A549 (cell line): ENCODE results near the gene GRID1.

ENCODE experiments used
- EHMT2 ChIP-seq: fragments of 200-600 bp; sonication (generic); IDR thresholded peaks from 2 replicates; pipeline ENCODE4 v1.6.1; 2016; ENCODE audit warnings: antibody characterized with exemption, low read depth, mild to moderate bottlenecking, moderate library complexity
- EP300 ChIP-seq, 2 experiments: fragments of >200 bp; sonication (Bioruptor Twin); formaldehyde crosslinking; IDR thresholded peaks; 2 replicates in 1 of 2; 3 replicates in 1 of 2; pipeline ENCODE4 v1.6.1; 2016 to 2017
- RFX5 ChIP-seq: fragments of 450-650 bp; IDR thresholded peaks from 2 replicates; pipeline ENCODE4 v1.7.1; 2014; ENCODE audit warnings: antibody characterized with exemption, mild to moderate bottlenecking, moderate library complexity

DNA sequence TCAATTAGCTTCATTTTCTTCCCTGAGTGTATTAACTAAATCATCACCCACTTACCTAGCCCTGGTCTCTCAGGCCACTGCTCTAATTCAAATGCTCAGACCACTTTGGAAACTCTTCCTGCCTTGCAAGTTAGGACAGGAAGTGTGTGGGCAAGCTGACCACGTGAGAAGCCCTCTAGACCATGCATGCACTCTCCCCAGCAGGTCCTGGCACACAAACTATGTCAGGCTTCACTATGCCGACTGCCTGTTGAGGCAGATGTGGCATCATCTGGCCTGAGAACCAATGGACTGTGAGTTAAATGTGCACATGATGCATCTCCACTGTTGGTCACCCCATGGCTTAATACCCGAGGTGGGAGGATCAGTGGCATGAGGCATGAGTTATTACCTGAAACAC lies 439.6 kb downstream of the GRID1 start:
- TF ChIP-seq EHMT2 (no peak), EP300 (IDR thresholded peaks at IDR 0.05) (no peak), RFX5 (no peak)
